HepG2 (cell line): ENCODE results near the gene EGLN1. TPM values are rescaled to one million over a fixed set of nuclear protein-coding genes. Genes with fewer than 3 reads are reported as not detected.

Source experiments
- ATAC-seq: fragments of 200-7000 bp; cut with Tn5 transposase; 3 replicates; pipeline ENCODE4 v1.9.1; 2020; ENCODE audit warnings: mild to moderate bottlenecking, moderate library complexity
- BruUV-seq: library from RNA; stranded (reverse); fragments of 400-500 nt; replicated peaks from 2 replicates; lab custom pipeline; 2021; lab: Mats Ljungman, UMichigan
- CTCF ChIA-PET: fragments of 300-600 bp; formaldehyde crosslinking; extraction: SDS; loops from one replicate; lab custom pipeline; 2021; ENCODE audit warnings: low total read pairs, inconsistent platforms, low intra/inter-chr PET ratio; lab: Yijun Ruan, JAX
- POLR2A ChIA-PET: fragments of 350-600 bp; sonication (Branson Sonifier 250); formaldehyde crosslinking; loops from one replicate; lab custom pipeline; 2020; ENCODE audit warnings: antibody characterized with exemption, inconsistent platforms; lab: Yijun Ruan, JAX
- DNase-seq: peaks from one replicate; pipeline ENCODE4 v3.0.0-alpha.2; 2015; ENCODE audit warnings: low spot score
- FAIRE-seq: peaks from 3 replicates; lab custom pipeline; 2011; peaks lifted over from hg19 to GRCh38; lab: Jason Lieb, UNC
- H2AFZ ChIP-seq: one replicate; pipeline ENCODE4 v1.6.1; 2011; ENCODE audit warnings: low read length, inconsistent platforms
- H3K27ac ChIP-seq: fragments of 300-600 bp; 3 replicates; pipeline ENCODE4 v1.8.0; 2011; ENCODE audit warnings: mixed run types, mild to moderate bottlenecking, mixed read lengths, low read length, inconsistent platforms; ENCODE audit not compliant: insufficient read depth; ENCODE audit errors: extremely low read length
- H3K27me3 ChIP-seq, 2 experiments: fragments of 200-600 bp in 1 of 2; 2 replicates in 1 of 2; 3 replicates in 1 of 2; pipeline versions ENCODE4 v1.6.0 to v1.8.0; 2011; ENCODE audit warnings: low read length in 2 of 2, mild to moderate bottlenecking in 2 of 2, moderate library complexity in 2 of 2, inconsistent platforms in 1 of 2; ENCODE audit not compliant: insufficient read depth in 2 of 2, control insufficient read depth in 1 of 2
- H3K36me3 ChIP-seq, 2 experiments: fragments of 200-600 bp in 1 of 2; replicated peaks in 1 of 2; 2 replicates in 1 of 2; 3 replicates in 1 of 2; pipeline versions ENCODE4 v1.5.1 to v1.8.0; 2011; ENCODE audit warnings: low read length in 2 of 2, inconsistent platforms in 1 of 2; ENCODE audit not compliant: insufficient read depth in 2 of 2, control insufficient read depth in 1 of 2
- H3K4me1 ChIP-seq: 2 replicates; pipeline ENCODE4 v1.5.1; 2012; ENCODE audit warnings: low read length, inconsistent platforms; ENCODE audit not compliant: insufficient read depth
- H3K4me2 ChIP-seq: 2 replicates; pipeline ENCODE4 v1.6.0; 2011; ENCODE audit warnings: low read depth, low read length, inconsistent platforms
- H3K4me3 ChIP-seq, 3 experiments: fragments of 200-600 bp in 1 of 3; sonication (generic), shearing (Covaris generic) in 1 of 3; replicated peaks in 1 of 3; 2 replicates each; pipeline ENCODE4 v1.5.1; 2011 to 2016; ENCODE audit warnings: low read length in 3 of 3, inconsistent platforms in 2 of 3, low read depth in 2 of 3, mild to moderate bottlenecking in 2 of 3, control low read depth in 1 of 3, mixed read lengths in 1 of 3; ENCODE audit not compliant: insufficient read depth in 1 of 3
- H3K79me2 ChIP-seq: one replicate; pipeline ENCODE4 v1.6.1; 2011; ENCODE audit warnings: low read length, inconsistent platforms; ENCODE audit not compliant: insufficient read depth
- H3K9ac ChIP-seq: 2 replicates; pipeline ENCODE4 v1.6.0; 2011; ENCODE audit warnings: mild to moderate bottlenecking, low read depth, low read length, inconsistent platforms; ENCODE audit not compliant: insufficient read depth
- H3K9me3 ChIP-seq: 2 replicates; pipeline ENCODE4 v1.5.1; 2012; ENCODE audit warnings: mild to moderate bottlenecking, low read length
- H4K20me1 ChIP-seq: 2 replicates; pipeline ENCODE4 v1.6.0; 2011; ENCODE audit warnings: inconsistent platforms, mild to moderate bottlenecking, low read length, moderate library complexity; ENCODE audit not compliant: insufficient read depth
- FOXM1 ChIP-seq: sonication (generic); formaldehyde crosslinking; IDR thresholded peaks from 2 replicates; pipeline ENCODE4 v1.5.0; 2020; ENCODE audit warnings: missing genetic modification reagents
- KDM6A ChIP-seq: IDR thresholded peaks from 2 replicates; pipeline ENCODE4 v1.6.1; 2016; ENCODE audit warnings: low read depth
- RBM39 ChIP-seq: fragments of 200-400 bp; formaldehyde crosslinking; IDR thresholded peaks from one replicate; pipeline ENCODE4 v1.6.1; 2018; ENCODE audit warnings: antibody characterized with exemption, mild to moderate bottlenecking, low read depth, low read length; ENCODE audit not compliant: poor library complexity, severe bottlenecking
- SALL1 ChIP-seq: sonication (generic); formaldehyde crosslinking; IDR thresholded peaks from 2 replicates; pipeline ENCODE4 v1.8.0; 2022; ENCODE audit warnings: mild to moderate bottlenecking, missing genetic modification reagents
- SETDB1 ChIP-seq: sonication (generic); formaldehyde crosslinking; IDR thresholded peaks from 2 replicates; pipeline ENCODE4 v1.5.1; 2020; ENCODE audit warnings: missing genetic modification reagents, mild to moderate bottlenecking, borderline replicate concordance
- SUZ12 ChIP-seq: fragments of 150-350 bp; IDR thresholded peaks from 2 replicates; pipeline ENCODE4 v1.6.1; 2014; ENCODE audit warnings: low read depth, low read length
- THAP11 ChIP-seq: IDR thresholded peaks from 2 replicates; pipeline ENCODE4 v1.6.1; 2016; ENCODE audit warnings: missing biosample characterization, missing genetic modification reagents
- WIZ ChIP-seq: sonication (generic); formaldehyde crosslinking; IDR thresholded peaks from 2 replicates; pipeline ENCODE4 v1.5.1; 2020; ENCODE audit warnings: mild to moderate bottlenecking, missing genetic modification reagents
- ZMAT3 ChIP-seq: sonication (generic); formaldehyde crosslinking; conservative IDR thresholded peaks from 2 replicates; pipeline ENCODE4 v1.7.0; 2021; ENCODE audit warnings: missing genetic modification reagents
- ZNF432 ChIP-seq: sonication (generic); formaldehyde crosslinking; IDR thresholded peaks from 2 replicates; pipeline ENCODE4 v1.5.0; 2020; ENCODE audit warnings: missing genetic modification reagents, mild to moderate bottlenecking, borderline replicate concordance
- ZNF660 ChIP-seq: sonication (generic); formaldehyde crosslinking; IDR thresholded peaks from 2 replicates; pipeline ENCODE4 v1.5.1; 2020; ENCODE audit warnings: mild to moderate bottlenecking, low read depth, missing genetic modification reagents, borderline replicate concordance
- ZNF839 ChIP-seq: sonication (generic); formaldehyde crosslinking; IDR thresholded peaks from 2 replicates; pipeline ENCODE4 v1.4.0; 2020; ENCODE audit warnings: missing genetic modification reagents, mild to moderate bottlenecking, borderline replicate concordance
- in situ Hi-C: cut with HindIII; loops from 2 replicates; pipeline ENCODE4 v1.10.0; 2017; ENCODE audit warnings: low pct_unique_long_range_greater_than_20kb; ENCODE audit not compliant: extremely low pct_ligation_motif_present
- intact Hi-C: fragments of 100-400 bp; cut with micrococcal nuclease; formaldehyde crosslinking; loops from one replicate; pipeline ENCODE4 v1.10.0; 2022; ENCODE audit not compliant: unreplicated experiment
- polyA plus RNA-seq, 8 experiments: library from polyadenylated mRNA; depleted of rRNA in 3 of 8; stranded (reverse) in 7 of 8; unstranded in 1 of 8; fragments of >200 nt; fragmentation: Illumina TruSeq in 4 of 8; extraction: Trizol in 4 of 8; gene quantifications; 2 replicates each; pipeline versions ENCODE4 v1.2.1 to v1.2.3, GENCODE V29; 2011 to 2016; ENCODE audit warnings: low read depth in 4 of 8, missing spikeins in 1 of 8, mixed read lengths in 1 of 8; ENCODE audit not compliant: insufficient read depth in 1 of 8
- total RNA-seq, 5 experiments: library from RNA; depleted of rRNA; stranded (reverse); fragments of >200 nt; fragmentation: Illumina TruSeq; extraction: Trizol; gene quantifications; 2 replicates each; pipeline ENCODE4 v1.2.3, GENCODE V29; 2016; ENCODE audit warnings: low read depth in 1 of 5
- TF ChIP-seq, protein P1 (sequence below): sonication (generic); formaldehyde crosslinking; IDR thresholded peaks from 2 replicates; pipeline ENCODE4 v1.4.0; 2020; ENCODE audit warnings: missing genetic modification reagents
- TF ChIP-seq, protein P2 (sequence below): sonication (generic); formaldehyde crosslinking; IDR thresholded peaks from 2 replicates; pipeline ENCODE4 v1.5.0; 2020; ENCODE audit warnings: missing genetic modification reagents

The EGLN1 gene
- total and polyA plus RNA-seq, 2 of the 13 experiments (the other 11 are each of a cell fraction or from before 2014, with no cell fraction given), result 34.4 to 44.1 TPM

- POLR2A ChIA-PET, result interaction anchor here (1.6 kb wide), 1 partner anchor 142 kb away, joined by 3 read pairs; the partner anchor contains the start of gene TSNAX
- Histone ChIP-seq H3K9ac (no peak overlapping the region), H3K4me3 (no peak overlapping the region), H3K4me1 (peaks cover 66% of the 10 kb centered on the region), H3K79me2 (peaks cover 95% of the 10 kb centered on the region), H2AFZ (no peak overlapping the region), H3K36me3 (peaks cover 3 to 24% of the 10 kb centered on the region in 2 experiments), H4K20me1 (peaks cover 77% of the 10 kb centered on the region), H3K9me3 (no peaks in the 10 kb centered on the region), H3K4me2 (no peak overlapping the region), H3K27me3 (no peaks in the 10 kb centered on the region), H3K27ac (no peak overlapping the region)
- in situ Hi-C loops (no loop called here), intact Hi-C loops (no loop called here)
- no TSS peak for BruUV-seq
- TF ChIP-seq, protein P1, sequence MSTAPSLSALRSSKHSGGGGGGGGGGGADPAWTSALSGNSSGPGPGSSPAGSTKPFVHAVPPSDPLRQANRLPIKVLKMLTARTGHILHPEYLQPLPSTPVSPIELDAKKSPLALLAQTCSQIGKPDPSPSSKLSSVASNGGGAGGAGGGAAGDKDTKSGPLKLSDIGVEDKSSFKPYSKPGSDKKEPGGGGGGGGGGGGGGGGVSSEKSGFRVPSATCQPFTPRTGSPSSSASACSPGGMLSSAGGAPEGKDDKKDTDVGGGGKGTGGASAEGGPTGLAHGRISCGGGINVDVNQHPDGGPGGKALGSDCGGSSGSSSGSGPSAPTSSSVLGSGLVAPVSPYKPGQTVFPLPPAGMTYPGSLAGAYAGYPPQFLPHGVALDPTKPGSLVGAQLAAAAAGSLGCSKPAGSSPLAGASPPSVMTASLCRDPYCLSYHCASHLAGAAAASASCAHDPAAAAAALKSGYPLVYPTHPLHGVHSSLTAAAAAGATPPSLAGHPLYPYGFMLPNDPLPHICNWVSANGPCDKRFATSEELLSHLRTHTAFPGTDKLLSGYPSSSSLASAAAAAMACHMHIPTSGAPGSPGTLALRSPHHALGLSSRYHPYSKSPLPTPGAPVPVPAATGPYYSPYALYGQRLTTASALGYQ (CRISPR knock-in tag), result no peak
- TF ChIP-seq SUZ12 (no peak), THAP11 (CRISPR knock-in tag) (no peak), ZNF839 (CRISPR knock-in tag) (no peak), SALL1 (CRISPR knock-in tag) (no peak), ZNF660 (no peak), SETDB1 (CRISPR knock-in tag) (no peak), WIZ (CRISPR knock-in tag) (no peak), FOXM1 (no peak), ZNF432 (CRISPR knock-in tag) (no peak), ZMAT3 (CRISPR knock-in tag) (no peak), RBM39 (no peak), KDM6A (CRISPR knock-in tag) (no peak)
- TF ChIP-seq, protein P2, sequence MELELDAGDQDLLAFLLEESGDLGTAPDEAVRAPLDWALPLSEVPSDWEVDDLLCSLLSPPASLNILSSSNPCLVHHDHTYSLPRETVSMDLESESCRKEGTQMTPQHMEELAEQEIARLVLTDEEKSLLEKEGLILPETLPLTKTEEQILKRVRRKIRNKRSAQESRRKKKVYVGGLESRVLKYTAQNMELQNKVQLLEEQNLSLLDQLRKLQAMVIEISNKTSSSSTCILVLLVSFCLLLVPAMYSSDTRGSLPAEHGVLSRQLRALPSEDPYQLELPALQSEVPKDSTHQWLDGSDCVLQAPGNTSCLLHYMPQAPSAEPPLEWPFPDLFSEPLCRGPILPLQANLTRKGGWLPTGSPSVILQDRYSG, result no peak
- no peak for ATAC-seq
- no peak for DNase-seq
- CTCF ChIA-PET, result no interaction called here
- no peak for FAIRE-seq
These were observed 35.6 kb downstream of the EGLN1 start for GRCh38 chr1:231386466-231386865.
